ENCODE data around the gene MMP25.

MMP25 gene, protein sequence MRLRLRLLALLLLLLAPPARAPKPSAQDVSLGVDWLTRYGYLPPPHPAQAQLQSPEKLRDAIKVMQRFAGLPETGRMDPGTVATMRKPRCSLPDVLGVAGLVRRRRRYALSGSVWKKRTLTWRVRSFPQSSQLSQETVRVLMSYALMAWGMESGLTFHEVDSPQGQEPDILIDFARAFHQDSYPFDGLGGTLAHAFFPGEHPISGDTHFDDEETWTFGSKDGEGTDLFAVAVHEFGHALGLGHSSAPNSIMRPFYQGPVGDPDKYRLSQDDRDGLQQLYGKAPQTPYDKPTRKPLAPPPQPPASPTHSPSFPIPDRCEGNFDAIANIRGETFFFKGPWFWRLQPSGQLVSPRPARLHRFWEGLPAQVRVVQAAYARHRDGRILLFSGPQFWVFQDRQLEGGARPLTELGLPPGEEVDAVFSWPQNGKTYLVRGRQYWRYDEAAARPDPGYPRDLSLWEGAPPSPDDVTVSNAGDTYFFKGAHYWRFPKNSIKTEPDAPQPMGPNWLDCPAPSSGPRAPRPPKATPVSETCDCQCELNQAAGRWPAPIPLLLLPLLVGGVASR

DNA sequence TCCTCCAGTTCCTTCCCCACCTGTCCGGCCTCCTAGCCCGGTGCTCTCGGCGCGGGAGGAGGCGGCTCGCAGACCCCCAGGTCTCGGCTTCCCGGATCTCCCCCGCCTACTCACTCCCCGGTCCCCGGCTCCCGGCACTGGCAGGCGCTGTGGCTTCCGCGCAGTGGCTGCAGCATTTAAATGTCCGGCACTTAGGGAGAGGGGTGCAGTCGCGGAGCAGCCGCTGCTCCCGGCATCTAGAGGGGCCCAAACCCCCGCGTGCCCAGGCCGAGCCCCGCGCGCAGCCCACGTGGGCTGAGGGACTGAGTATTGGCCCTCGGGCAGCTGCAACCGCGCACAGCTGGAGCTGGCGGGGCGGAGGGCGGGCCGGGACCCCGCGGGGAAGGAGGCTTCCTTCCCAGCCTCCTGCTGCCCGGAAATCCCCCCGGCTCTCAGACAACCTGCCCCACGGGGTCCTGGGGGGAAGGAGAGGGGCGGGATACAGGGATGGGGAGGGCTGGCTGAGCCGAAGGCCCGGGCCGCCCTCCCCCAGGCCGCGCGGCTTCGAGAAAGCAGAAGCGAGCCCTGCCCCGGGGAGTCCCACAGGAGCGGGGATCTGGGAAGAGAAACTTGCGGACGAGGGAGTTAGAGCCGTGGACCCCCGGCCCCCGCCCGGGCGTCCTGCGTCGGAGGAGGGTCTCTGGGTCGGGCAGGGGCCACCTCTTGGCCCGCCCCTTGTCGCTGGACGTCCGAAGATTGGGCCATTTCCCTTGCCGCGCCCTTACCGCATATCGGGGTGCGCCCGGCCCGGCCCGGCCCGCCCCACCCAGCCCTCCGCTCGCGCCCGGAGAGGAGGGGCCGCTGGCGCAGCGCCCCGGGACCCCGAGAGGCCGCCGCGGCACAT lies at the start of gene MMP25:
Gene MMP25, plus strand, starts transcription at position 804 of the 883 bp plus-strand sequence. CDS start 357 bp downstream, outside the sequence.
- DNase-seq (ENCODE audit: low read depth in 2 of 2): no peak

- DNase-seq (ENCODE audit: low read depth in 2 of 2): no peak
These were observed 46.4 kb upstream of the MMP25 start for GRCh38 chr16:2999929-3000328.

- DNase-seq (ENCODE audit: low read depth in 2 of 2): no peak
These were observed 45.8 kb upstream of the MMP25 start for GRCh38 chr16:3000540-3000939.

- no peak for DNase-seq (ENCODE audit: low read depth in 2 of 2)
These were observed 45.0 kb upstream of the MMP25 start for GRCh38 chr16:3001316-3001715.

- DNase-seq (ENCODE audit: low read depth in 2 of 2): peak; percentile 92 to 93
These were observed 42.6 kb upstream of the MMP25 start for GRCh38 chr16:3003582-3004270.

DNA sequence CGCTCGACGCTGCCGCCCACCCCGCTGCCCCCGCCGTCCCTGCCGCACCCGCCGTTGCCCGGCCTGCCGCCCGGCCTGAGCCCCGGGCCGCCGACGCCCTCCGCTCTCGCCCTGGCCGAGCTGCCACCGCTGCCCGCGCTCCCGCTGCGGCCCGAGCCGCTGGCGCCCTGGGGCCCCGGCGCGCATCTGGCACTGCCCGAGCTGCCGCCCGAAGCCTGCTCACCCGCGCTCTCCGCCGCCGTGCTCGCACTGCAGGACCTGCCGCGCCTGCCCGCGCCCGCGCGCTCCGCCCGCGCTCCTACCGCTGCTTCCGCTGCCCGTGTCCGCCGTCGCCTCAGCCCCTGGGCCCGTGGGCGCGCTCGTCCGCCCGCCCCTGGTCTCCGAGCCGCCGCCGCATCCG lies 42.0 kb upstream of the MMP25 start:
- no peak for DNase-seq (ENCODE audit: low read depth in 2 of 2)

GRCh38 chr16:3004781-3005284 lies 41.5 kb upstream of the MMP25 start:
- no peak for DNase-seq (ENCODE audit: low read depth in 2 of 2)

- no peak for DNase-seq (ENCODE audit: low read depth in 2 of 2)
These were observed 39.1 kb upstream of the MMP25 start for GRCh38 chr16:3007059-3007956.

DNA sequence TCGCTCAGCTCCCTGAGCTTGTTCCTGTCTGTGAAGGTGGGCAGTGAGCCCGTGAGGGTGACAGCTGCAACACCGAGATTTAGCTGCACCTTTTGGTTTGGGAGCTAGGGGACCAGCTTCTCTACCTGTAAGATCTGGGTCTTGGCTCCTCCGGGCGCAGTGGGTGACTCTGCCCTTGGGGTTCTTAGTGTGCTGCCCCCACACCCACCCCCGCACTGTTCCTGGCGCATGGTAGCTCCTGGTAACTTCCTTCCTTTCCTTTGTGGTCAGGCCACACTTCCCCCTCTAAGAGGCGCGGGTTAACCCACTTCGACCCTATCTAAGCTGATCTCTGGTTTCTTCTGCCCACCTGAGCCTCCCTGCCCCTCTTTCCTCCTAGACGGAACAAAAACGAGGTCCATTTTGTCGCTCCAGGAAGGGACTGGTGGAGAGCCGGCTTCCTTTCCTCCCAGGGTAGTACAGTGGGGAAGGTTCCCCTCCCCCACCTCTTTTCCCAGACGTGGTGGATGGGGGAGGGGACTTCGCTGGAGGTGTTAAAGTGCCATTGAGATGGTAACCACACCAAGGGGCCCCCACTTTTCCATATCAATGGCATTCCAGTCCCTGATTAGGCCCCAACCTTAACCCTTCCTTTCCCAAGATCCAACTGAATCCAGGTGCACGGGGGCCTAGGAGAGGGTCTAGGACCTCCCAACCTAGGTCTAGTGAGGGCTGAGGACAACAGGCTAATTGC lies 38.2 kb upstream of the MMP25 start:
- no peak for DNase-seq (ENCODE audit: low read depth in 2 of 2)

- no peak for DNase-seq (ENCODE audit: low read depth in 2 of 2)
These were observed 37.7 kb upstream of the MMP25 start for GRCh38 chr16:3008690-3009037.

- DNase-seq (ENCODE audit: low read depth in 2 of 2): no peak
These were observed 36.6 kb upstream of the MMP25 start for GRCh38 chr16:3009568-3010390.

DNA sequence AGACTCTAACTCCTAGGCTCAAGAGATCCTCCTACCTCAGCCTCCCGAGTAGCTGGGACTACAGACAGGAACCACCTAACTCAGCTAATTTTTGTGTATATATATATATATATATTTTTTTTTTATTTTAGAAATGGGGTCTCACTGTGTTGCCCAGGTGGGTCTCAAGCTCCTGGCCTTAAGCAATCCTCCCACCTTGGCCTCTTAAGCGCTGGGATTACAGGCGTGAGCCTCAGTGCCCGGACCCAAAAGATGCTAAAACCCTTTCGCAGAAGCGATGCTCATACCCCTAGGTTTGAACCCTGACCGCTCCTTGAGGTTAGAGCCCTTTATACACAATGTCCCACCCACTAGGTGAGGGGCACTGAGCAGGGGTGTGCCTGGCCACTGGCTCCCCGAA lies 35.9 kb upstream of the MMP25 start:
- no peak for DNase-seq (ENCODE audit: low read depth in 2 of 2)

DNA sequence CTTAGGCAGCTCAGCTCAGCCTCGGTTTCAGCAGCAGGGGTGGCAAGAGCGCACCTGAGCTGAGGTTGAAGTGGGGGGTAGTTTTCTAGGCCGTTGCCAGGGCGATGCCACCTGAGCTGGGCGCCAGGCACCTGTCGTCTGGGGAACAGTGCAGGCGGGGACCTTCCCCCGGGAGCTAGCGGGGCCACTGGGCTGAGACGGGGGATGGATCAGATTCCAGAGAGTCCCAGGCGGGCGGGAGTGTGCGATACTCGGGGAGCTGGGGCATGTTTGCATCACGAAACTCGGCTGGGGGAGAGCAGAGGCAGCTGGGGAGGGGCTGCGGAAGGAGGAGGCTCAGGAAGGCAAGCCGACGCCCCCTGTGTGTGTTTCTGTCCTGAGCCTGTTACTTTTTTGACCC lies 34.1 kb upstream of the MMP25 start:
- no peak for DNase-seq (ENCODE audit: low read depth in 2 of 2)

DNA sequence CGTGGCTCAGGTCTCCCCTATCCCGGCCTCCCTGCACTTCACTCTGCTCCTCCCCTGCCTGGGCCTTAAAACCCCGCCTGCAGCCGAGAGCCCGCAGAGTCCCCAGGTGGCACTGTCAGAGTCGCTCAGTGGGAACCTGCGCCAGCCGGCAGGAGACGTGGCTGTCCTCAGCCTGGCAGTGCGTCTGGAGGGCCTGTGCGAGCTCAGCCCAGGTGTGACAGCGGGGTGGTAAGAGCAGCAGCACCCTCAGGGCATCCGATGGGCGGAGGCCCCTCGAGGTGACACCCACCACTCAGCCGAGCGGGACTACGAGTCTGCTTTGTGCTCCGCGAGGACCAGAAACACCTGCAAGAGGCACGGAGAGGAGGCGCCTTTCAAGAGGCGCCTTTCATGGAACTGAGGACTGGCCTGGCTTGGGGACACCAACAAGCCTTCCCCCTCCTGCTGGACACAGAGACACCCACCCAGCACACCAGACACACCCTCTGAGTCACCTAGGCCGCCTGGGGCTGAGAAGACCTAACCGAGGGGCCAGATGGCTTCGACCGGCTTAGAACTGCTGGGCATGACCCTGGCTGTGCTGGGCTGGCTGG lies 33.4 kb upstream of the MMP25 start, which contains the start of gene CLDN9:
Gene CLDN9, plus strand, starts transcription at position 96 of the 593 bp plus-strand sequence. Its CDS starts 440 bp downstream, at position 536.
- DNase-seq (ENCODE audit: low read depth in 2 of 2): no peak

DNA sequence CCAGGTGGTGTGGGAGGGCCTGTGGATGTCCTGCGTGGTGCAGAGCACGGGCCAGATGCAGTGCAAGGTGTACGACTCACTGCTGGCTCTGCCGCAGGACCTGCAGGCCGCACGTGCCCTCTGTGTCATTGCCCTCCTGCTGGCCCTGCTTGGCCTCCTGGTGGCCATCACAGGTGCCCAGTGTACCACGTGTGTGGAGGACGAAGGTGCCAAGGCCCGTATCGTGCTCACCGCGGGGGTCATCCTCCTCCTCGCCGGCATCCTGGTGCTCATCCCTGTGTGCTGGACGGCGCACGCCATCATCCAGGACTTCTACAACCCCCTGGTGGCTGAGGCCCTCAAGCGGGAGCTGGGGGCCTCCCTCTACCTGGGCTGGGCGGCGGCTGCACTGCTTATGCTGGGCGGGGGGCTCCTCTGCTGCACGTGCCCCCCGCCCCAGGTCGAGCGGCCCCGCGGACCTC lies 32.8 kb upstream of the MMP25 start:
- no peak for DNase-seq (ENCODE audit: low read depth in 2 of 2)

GRCh38 chr16:3013998-3014690 lies 32.2 kb upstream of the MMP25 start:
- DNase-seq (ENCODE audit: low read depth in 2 of 2): no peak

- no peak for DNase-seq (ENCODE audit: low read depth in 2 of 2)
These were observed 31.4 kb upstream of the MMP25 start for GRCh38 chr16:3014971-3015370.

All from stimulated activated CD8-positive, alpha-beta memory T cell treated with anti-CD3 and anti-CD28 coated beads, Interleukin-15, amount 100 ng/mL, for 4 hours (primary cell).